SK-N-SH treated with all-trans-retinoic acid at 6 μM for 48 hours (cell line): ENCODE results near the gene TCEAL1.

Source experiments
- ARNTL ChIP-seq: fragments of 450-650 bp; formaldehyde crosslinking; IDR thresholded peaks from 2 replicates; pipeline ENCODE4 v1.5.0; 2020; ENCODE audit warnings: low read depth, mild to moderate bottlenecking, moderate library complexity, borderline replicate concordance
- ESRRG ChIP-seq: fragments of 250-450 bp; sonication (Bioruptor Pico); IDR thresholded peaks from 2 replicates; pipeline ENCODE4 v1.6.1; 2021; ENCODE audit warnings: mild to moderate bottlenecking
- ISL1 ChIP-seq: fragments of 250-450 bp; sonication (Bioruptor Pico); IDR thresholded peaks from 2 replicates; pipeline ENCODE4 v2.1.2; 2022; ENCODE audit warnings: mild to moderate bottlenecking, moderate library complexity
- POU6F1 ChIP-seq: fragments of 250-450 bp; sonication (Bioruptor Pico); IDR thresholded peaks from 2 replicates; pipeline ENCODE4 v1.8.0; 2021; ENCODE audit warnings: low read depth, mild to moderate bottlenecking, moderate library complexity, borderline replicate concordance
- SNAI2 ChIP-seq: fragments of 250-450 bp; sonication (Bioruptor Pico); IDR thresholded peaks from 2 replicates; pipeline ENCODE4 v1.5.0; 2020; ENCODE audit warnings: mild to moderate bottlenecking, moderate library complexity

- TF ChIP-seq ARNTL (CRISPR knock-in tag) = no peak
- TF ChIP-seq ESRRG = no peak
- no peak for TF ChIP-seq SNAI2
- no peak for TF ChIP-seq POU6F1 (CRISPR knock-in tag)
- no peak for TF ChIP-seq ISL1 (CRISPR knock-in tag)
Observed at GRCh38 chrX:103628386-103629317, at the start of gene TCEAL1.
